ENCODE data around the gene C11orf91.

DNA sequence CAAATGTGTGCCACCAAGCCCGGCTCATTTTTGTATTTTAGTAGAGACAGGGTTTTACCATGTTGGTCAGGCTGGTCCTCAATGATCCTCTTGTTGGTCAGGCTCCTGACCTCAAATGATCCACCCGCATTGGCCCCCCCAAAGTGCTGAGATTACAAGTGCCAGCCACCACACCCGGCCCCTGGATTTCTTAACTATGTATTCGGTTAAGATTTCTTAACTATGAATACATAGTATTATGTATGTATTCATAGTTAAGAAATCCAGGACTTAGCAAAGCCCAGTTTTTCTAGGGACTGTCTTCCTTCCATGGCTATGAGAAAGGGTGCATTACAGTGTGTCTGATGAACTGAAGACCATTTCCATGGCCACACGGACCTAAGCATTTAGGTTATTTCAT, 1.7 kb downstream of the C11orf91 start:
- TF ChIP-seq, protein P1, sequence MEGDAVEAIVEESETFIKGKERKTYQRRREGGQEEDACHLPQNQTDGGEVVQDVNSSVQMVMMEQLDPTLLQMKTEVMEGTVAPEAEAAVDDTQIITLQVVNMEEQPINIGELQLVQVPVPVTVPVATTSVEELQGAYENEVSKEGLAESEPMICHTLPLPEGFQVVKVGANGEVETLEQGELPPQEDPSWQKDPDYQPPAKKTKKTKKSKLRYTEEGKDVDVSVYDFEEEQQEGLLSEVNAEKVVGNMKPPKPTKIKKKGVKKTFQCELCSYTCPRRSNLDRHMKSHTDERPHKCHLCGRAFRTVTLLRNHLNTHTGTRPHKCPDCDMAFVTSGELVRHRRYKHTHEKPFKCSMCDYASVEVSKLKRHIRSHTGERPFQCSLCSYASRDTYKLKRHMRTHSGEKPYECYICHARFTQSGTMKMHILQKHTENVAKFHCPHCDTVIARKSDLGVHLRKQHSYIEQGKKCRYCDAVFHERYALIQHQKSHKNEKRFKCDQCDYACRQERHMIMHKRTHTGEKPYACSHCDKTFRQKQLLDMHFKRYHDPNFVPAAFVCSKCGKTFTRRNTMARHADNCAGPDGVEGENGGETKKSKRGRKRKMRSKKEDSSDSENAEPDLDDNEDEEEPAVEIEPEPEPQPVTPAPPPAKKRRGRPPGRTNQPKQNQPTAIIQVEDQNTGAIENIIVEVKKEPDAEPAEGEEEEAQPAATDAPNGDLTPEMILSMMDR (IDR thresholded peaks at IDR 0.05): no peak
- no peak for TF ChIP-seq POLR2A (IDR thresholded peaks at IDR 0.05)

Data from right lobe of liver (tissue), 4 donors.